GM12878 (cell line): ENCODE measurements around the gene PRR18. TPM values are rescaled to one million over a fixed set of nuclear protein-coding genes. Genes with fewer than 3 reads are reported as not detected.
A peak's percentile ranks its signal among the peaks of the same experiment; 100 is the strongest.

Source experiments
- ATF7 ChIP-seq: fragments of 450-650 bp; IDR thresholded peaks from 2 replicates; pipeline ENCODE4 v1.6.1; 2016; ENCODE audit warnings: low read depth, mild to moderate bottlenecking
- BHLHE40 ChIP-seq, 2 experiments: fragments of 450-650 bp in 1 of 2; IDR thresholded peaks; 2 replicates each; pipeline ENCODE4 v1.6.1; 2011 to 2017; ENCODE audit warnings: low read depth in 2 of 2, borderline replicate concordance in 1 of 2, improper control_type of control experiment in 1 of 2, low read length in 1 of 2, mild to moderate bottlenecking in 1 of 2
- E4F1 ChIP-seq: fragments of 450-650 bp; IDR thresholded peaks from 2 replicates; pipeline ENCODE4 v1.6.1; 2018; ENCODE audit warnings: borderline replicate concordance, mild to moderate bottlenecking; ENCODE audit not compliant: partially characterized antibody
- ESRRA ChIP-seq: IDR thresholded peaks from 2 replicates; pipeline ENCODE4 v1.6.1; 2012; ENCODE audit warnings: mild to moderate bottlenecking, low read length, improper control_type of control experiment
- MEF2A ChIP-seq: IDR thresholded peaks from 2 replicates; pipeline ENCODE4 v1.6.1; 2011; ENCODE audit warnings: low read depth, mild to moderate bottlenecking, low read length, moderate library complexity; ENCODE audit not compliant: insufficient read depth
- NFYB ChIP-seq: IDR thresholded peaks from 2 replicates; pipeline ENCODE4 v1.6.1; 2011; ENCODE audit warnings: low read depth, mild to moderate bottlenecking, low read length, improper control_type of control experiment, moderate library complexity; ENCODE audit not compliant: insufficient read depth
- NR2C2 ChIP-seq: IDR thresholded peaks from 2 replicates; pipeline ENCODE4 v1.6.1; 2011; ENCODE audit warnings: borderline replicate concordance, low read depth; ENCODE audit not compliant: control insufficient read depth, insufficient read length
- SMAD1 ChIP-seq: fragments of 450-650 bp; IDR thresholded peaks from 2 replicates; pipeline ENCODE4 v1.6.1; 2018; ENCODE audit warnings: mild to moderate bottlenecking, low read depth; ENCODE audit not compliant: partially characterized antibody
- SMARCA5 ChIP-seq: fragments of 450-650 bp; IDR thresholded peaks from 2 replicates; pipeline ENCODE4 v1.6.1; 2017; ENCODE audit warnings: mild to moderate bottlenecking
- SUZ12 ChIP-seq: fragments of 200-600 bp; sonication (generic); IDR thresholded peaks from one replicate; pipeline ENCODE4 v1.6.1; 2018; ENCODE audit warnings: antibody characterized with exemption, mild to moderate bottlenecking; ENCODE audit not compliant: unreplicated experiment
- TCF3 ChIP-seq: IDR thresholded peaks from 2 replicates; pipeline ENCODE4 v1.6.1; 2012; ENCODE audit warnings: low read depth, mild to moderate bottlenecking, low read length, borderline replicate concordance; ENCODE audit not compliant: insufficient read depth
- polyA plus RNA-seq, 11 experiments: library from polyadenylated mRNA; depleted of rRNA in 4 of 11; unstranded in 6 of 11; stranded (reverse) in 5 of 11; fragments of >200 nt; fragmentation: Nextera tagmentation in 4 of 11; fragmentation: Illumina TruSeq in 1 of 11; extraction: Ambion mirVana in 4 of 11; extraction: Trizol in 1 of 11; gene quantifications; 1 replicate in 1 of 11; 2 replicates in 10 of 11; pipeline versions ENCODE4 v1.2.1 to v1.2.3, GENCODE V29; 2011 to 2016; ENCODE audit warnings: inconsistent platforms in 2 of 11, missing spikeins in 2 of 11, low read depth in 1 of 11
- total RNA-seq, 4 experiments: library from RNA; depleted of rRNA in 3 of 4; stranded (reverse); fragments of >200 nt in 3 of 4; fragmentation: Illumina TruSeq in 1 of 4; extraction: Trizol in 1 of 4; gene quantifications; 2 replicates each; pipeline versions ENCODE4 v1.2.1 to v1.2.3, GENCODE V29; 2013 to 2021
- TF ChIP-seq, protein P1 (sequence below): fragments of 450-650 bp; IDR thresholded peaks from 2 replicates; pipeline ENCODE4 v1.6.1; 2014; ENCODE audit warnings: mild to moderate bottlenecking
- TF ChIP-seq, protein P2 (sequence below): fragments of 450-650 bp; IDR thresholded peaks from 2 replicates; pipeline ENCODE4 v1.6.1; 2017; ENCODE audit warnings: mild to moderate bottlenecking, moderate library complexity
- TF ChIP-seq, protein P3 (sequence below): fragments of 450-650 bp; IDR thresholded peaks from 2 replicates; pipeline ENCODE4 v1.6.1; 2016; ENCODE audit warnings: mild to moderate bottlenecking
- TF ChIP-seq, protein P4 (sequence below): IDR thresholded peaks from 2 replicates; pipeline ENCODE4 v1.6.1; 2011; ENCODE audit warnings: borderline replicate concordance, low read depth, mild to moderate bottlenecking, moderate library complexity, mixed read lengths, low read length; ENCODE audit not compliant: insufficient read depth; ENCODE audit errors: extremely low read length
- TF ChIP-seq, protein P5 (sequence below): IDR thresholded peaks from 2 replicates; pipeline ENCODE4 v1.6.1; 2011; ENCODE audit warnings: mild to moderate bottlenecking, low read depth, low read length, moderate library complexity; ENCODE audit not compliant: insufficient replicate concordance

Gene PRR18
- total and polyA plus RNA-seq, 10 of the 15 experiments (the other 5 are each of a cell fraction or from before 2014, with no cell fraction given), result 0.13 to 8.2 (median 1.6) TPM

- TF ChIP-seq SMAD1, result no peak
- TF ChIP-seq NFYB, result no peak
- no peak for TF ChIP-seq ATF7
- TF ChIP-seq, protein P1, sequence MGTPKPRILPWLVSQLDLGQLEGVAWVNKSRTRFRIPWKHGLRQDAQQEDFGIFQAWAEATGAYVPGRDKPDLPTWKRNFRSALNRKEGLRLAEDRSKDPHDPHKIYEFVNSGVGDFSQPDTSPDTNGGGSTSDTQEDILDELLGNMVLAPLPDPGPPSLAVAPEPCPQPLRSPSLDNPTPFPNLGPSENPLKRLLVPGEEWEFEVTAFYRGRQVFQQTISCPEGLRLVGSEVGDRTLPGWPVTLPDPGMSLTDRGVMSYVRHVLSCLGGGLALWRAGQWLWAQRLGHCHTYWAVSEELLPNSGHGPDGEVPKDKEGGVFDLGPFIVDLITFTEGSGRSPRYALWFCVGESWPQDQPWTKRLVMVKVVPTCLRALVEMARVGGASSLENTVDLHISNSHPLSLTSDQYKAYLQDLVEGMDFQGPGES, result no peak
- TF ChIP-seq SMARCA5, result no peak
- TF ChIP-seq, protein P2, sequence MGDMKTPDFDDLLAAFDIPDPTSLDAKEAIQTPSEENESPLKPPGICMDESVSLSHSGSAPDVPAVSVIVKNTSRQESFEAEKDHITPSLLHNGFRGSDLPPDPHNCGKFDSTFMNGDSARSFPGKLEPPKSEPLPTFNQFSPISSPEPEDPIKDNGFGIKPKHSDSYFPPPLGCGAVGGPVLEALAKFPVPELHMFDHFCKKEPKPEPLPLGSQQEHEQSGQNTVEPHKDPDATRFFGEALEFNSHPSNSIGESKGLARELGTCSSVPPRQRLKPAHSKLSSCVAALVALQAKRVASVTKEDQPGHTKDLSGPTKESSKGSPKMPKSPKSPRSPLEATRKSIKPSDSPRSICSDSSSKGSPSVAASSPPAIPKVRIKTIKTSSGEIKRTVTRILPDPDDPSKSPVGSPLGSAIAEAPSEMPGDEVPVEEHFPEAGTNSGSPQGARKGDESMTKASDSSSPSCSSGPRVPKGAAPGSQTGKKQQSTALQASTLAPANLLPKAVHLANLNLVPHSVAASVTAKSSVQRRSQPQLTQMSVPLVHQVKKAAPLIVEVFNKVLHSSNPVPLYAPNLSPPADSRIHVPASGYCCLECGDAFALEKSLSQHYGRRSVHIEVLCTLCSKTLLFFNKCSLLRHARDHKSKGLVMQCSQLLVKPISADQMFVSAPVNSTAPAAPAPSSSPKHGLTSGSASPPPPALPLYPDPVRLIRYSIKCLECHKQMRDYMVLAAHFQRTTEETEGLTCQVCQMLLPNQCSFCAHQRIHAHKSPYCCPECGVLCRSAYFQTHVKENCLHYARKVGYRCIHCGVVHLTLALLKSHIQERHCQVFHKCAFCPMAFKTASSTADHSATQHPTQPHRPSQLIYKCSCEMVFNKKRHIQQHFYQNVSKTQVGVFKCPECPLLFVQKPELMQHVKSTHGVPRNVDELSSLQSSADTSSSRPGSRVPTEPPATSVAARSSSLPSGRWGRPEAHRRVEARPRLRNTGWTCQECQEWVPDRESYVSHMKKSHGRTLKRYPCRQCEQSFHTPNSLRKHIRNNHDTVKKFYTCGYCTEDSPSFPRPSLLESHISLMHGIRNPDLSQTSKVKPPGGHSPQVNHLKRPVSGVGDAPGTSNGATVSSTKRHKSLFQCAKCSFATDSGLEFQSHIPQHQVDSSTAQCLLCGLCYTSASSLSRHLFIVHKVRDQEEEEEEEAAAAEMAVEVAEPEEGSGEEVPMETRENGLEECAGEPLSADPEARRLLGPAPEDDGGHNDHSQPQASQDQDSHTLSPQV, result no peak
- no peak for TF ChIP-seq ESRRA
- TF ChIP-seq MEF2A, result 0 out of 2 replicates have a peak, but pooled peaks have one; percentile 53
- TF ChIP-seq E4F1, result no peak
- TF ChIP-seq, protein P3, sequence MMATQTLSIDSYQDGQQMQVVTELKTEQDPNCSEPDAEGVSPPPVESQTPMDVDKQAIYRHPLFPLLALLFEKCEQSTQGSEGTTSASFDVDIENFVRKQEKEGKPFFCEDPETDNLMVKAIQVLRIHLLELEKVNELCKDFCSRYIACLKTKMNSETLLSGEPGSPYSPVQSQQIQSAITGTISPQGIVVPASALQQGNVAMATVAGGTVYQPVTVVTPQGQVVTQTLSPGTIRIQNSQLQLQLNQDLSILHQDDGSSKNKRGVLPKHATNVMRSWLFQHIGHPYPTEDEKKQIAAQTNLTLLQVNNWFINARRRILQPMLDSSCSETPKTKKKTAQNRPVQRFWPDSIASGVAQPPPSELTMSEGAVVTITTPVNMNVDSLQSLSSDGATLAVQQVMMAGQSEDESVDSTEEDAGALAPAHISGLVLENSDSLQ, result no peak
- no peak for TF ChIP-seq NR2C2
- TF ChIP-seq, protein P4, sequence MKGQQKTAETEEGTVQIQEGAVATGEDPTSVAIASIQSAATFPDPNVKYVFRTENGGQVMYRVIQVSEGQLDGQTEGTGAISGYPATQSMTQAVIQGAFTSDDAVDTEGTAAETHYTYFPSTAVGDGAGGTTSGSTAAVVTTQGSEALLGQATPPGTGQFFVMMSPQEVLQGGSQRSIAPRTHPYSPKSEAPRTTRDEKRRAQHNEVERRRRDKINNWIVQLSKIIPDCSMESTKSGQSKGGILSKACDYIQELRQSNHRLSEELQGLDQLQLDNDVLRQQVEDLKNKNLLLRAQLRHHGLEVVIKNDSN, result no peak
- 0 out of 4 replicates have a peak, but pooled peaks of 1 of the 2 experiments have one; percentile 7 for TF ChIP-seq BHLHE40 (IDR thresholded peaks at IDR 0.05; ENCODE audit: borderline replicate concordance in 1 of 2, low read depth in 2 of 2, low read length in 1 of 2)
- TF ChIP-seq, protein P5, sequence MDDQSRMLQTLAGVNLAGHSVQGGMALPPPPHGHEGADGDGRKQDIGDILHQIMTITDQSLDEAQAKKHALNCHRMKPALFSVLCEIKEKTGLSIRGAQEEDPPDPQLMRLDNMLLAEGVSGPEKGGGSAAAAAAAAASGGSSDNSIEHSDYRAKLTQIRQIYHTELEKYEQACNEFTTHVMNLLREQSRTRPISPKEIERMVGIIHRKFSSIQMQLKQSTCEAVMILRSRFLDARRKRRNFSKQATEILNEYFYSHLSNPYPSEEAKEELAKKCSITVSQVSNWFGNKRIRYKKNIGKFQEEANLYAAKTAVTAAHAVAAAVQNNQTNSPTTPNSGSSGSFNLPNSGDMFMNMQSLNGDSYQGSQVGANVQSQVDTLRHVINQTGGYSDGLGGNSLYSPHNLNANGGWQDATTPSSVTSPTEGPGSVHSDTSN, result no peak
- no peak for TF ChIP-seq SUZ12
- no peak for TF ChIP-seq TCF3
These were observed 30.2 kb downstream of the PRR18 start (continued) for GRCh38 chr6:166277892-166278578.
